Sigmoid colon (tissue), 4 donors: ENCODE data around the gene SKI.

ENCODE experiments used
- CTCF ChIP-seq, 4 experiments: fragments of 450-650 bp in 3 of 4; fragments of 200-600 bp in 1 of 4; IDR thresholded peaks; one replicate each; pipeline ENCODE4 v1.5.1; 2016 to 2019; ENCODE audit warnings: antibody characterized with exemption in 4 of 4, mild to moderate bottlenecking in 3 of 4, moderate library complexity in 2 of 4
- EP300 ChIP-seq, 4 donors: sonication (generic); formaldehyde crosslinking; IDR thresholded peaks; one replicate each; pipeline ENCODE4 v1.6.1; 2017; ENCODE audit warnings: antibody characterized with exemption in 4 of 4
- POLR2A ChIP-seq, 2 donors: fragments of 450-650 bp; IDR thresholded peaks; one replicate each; pipeline ENCODE4 v1.6.1; 2016; ENCODE audit warnings: antibody characterized with exemption in 2 of 2, mild to moderate bottlenecking in 2 of 2, moderate library complexity in 2 of 2
- POLR2AphosphoS5 ChIP-seq, 4 donors: sonication (generic); formaldehyde crosslinking; IDR thresholded peaks; one replicate each; pipeline ENCODE4 v1.6.1; 2017; ENCODE audit warnings: antibody characterized with exemption in 4 of 4

- TF ChIP-seq CTCF (IDR thresholded peaks at IDR 0.05) (no peak), EP300 (IDR thresholded peaks at IDR 0.05) (no peak), POLR2A (IDR thresholded peaks at IDR 0.05) (no peak), POLR2AphosphoS5 (IDR thresholded peaks at IDR 0.05) (peak in 1 of 4 donors; percentile 24)
Measured at GRCh38 chr1:2236695-2237677, 8.9 kb downstream of the SKI start.
